HCT116 (cell line): ENCODE data around the gene CCNE1. TPM values are rescaled to one million over a fixed set of nuclear protein-coding genes. Genes with fewer than 3 reads are reported as not detected.

Experiments used
- ATAC-seq: fragments of 200-7000 bp; cut with Tn5 transposase; 2 replicates; pipeline ENCODE4 v1.9.1; 2020; ENCODE audit warnings: mild to moderate bottlenecking, moderate library complexity
- BruUV-seq: library from RNA; stranded (reverse); fragments of 400-500 nt; replicated peaks from 2 replicates; lab custom pipeline; 2021; lab: Mats Ljungman, UMichigan
- CTCF ChIA-PET: fragments of 300-600 bp; sonication (Branson Sonifier 250); formaldehyde crosslinking; loops from one replicate; lab custom pipeline; 2021; ENCODE audit warnings: antibody characterized with exemption; lab: Charles Lee
- POLR2A ChIA-PET: fragments of 300-600, 350-600 bp; sonication (Branson Sonifier 250); formaldehyde crosslinking; loops from one replicate; lab custom pipeline; 2021; ENCODE audit warnings: antibody characterized with exemption; lab: Charles Lee
- RAD21 ChIA-PET, 2 experiments: fragments of 300-600 bp; sonication (Branson Sonifier 250); formaldehyde crosslinking; loops; one replicate each; lab custom pipeline; 2023; ENCODE audit warnings: low total read pairs in 2 of 2; ENCODE audit not compliant: uncharacterized antibody in 2 of 2, unreplicated experiment in 2 of 2, low non-redundant PET in 1 of 2; lab: Charles Lee
- DNase-seq: peaks from one replicate; pipeline ENCODE4 v3.0.0-alpha.2; 2010; ENCODE audit warnings: low read depth, low spot score
- H2AFZ ChIP-seq: fragments of 200-600 bp; shearing (Covaris generic), sonication (generic); 2 replicates; pipeline ENCODE4 v1.6.1; 2017; ENCODE audit warnings: low read depth, mixed run types, mixed read lengths, antibody characterized with exemption, low read length; ENCODE audit not compliant: poor library complexity, severe bottlenecking
- H3K27ac ChIP-seq: 2 replicates; pipeline ENCODE4 v1.5.1; 2012; ENCODE audit warnings: low read depth, low read length
- H3K27me3 ChIP-seq: fragments of 200-600 bp; sonication (generic); 2 replicates; pipeline ENCODE4 v1.6.1; 2016; ENCODE audit warnings: mixed run types, low read length, mixed read lengths; ENCODE audit not compliant: insufficient read depth
- H3K36me3 ChIP-seq, 2 experiments: fragments of 200-500 bp in 1 of 2; fragments of 200-600 bp in 1 of 2; sonication (Bioruptor generic) in 1 of 2; sonication (generic) in 1 of 2; 2 replicates each; pipeline versions ENCODE4 v1.5.1 to v1.6.1; 2014 to 2016; ENCODE audit warnings: low read length in 2 of 2, inconsistent platforms in 1 of 2, mixed read lengths in 1 of 2, mixed run types in 1 of 2; ENCODE audit not compliant: insufficient read depth in 2 of 2, control insufficient read depth in 1 of 2
- H3K4me1 ChIP-seq, 2 experiments: fragments of 200-600 bp in 1 of 2; sonication (generic) in 1 of 2; 2 replicates each; pipeline versions ENCODE4 v1.5.1 to v1.6.1; 2012 to 2017; ENCODE audit warnings: low read length in 2 of 2, inconsistent platforms in 1 of 2, mild to moderate bottlenecking in 1 of 2, mixed read lengths in 1 of 2, mixed run types in 1 of 2, moderate library complexity in 1 of 2; ENCODE audit not compliant: insufficient read depth in 2 of 2, control insufficient read depth in 1 of 2
- H3K4me2 ChIP-seq: fragments of 200-600 bp; sonication (generic); 2 replicates; pipeline ENCODE4 v1.6.1; 2017; ENCODE audit warnings: mixed run types, low read length, mixed read lengths
- H3K4me3 ChIP-seq, 2 experiments: fragments of 200-600 bp in 1 of 2; sonication (generic) in 1 of 2; replicated peaks in 1 of 2; 2 replicates each; pipeline ENCODE4 v1.5.1; 2011 to 2016; ENCODE audit warnings: low read length in 2 of 2, control low read depth in 1 of 2, low read depth in 1 of 2, mild to moderate bottlenecking in 1 of 2, mixed read lengths in 1 of 2, mixed run types in 1 of 2
- H3K79me2 ChIP-seq: fragments of 200-600 bp; sonication (generic); 2 replicates; pipeline ENCODE4 v1.6.1; 2017; ENCODE audit warnings: mild to moderate bottlenecking, mixed run types, low read length, moderate library complexity, mixed read lengths; ENCODE audit not compliant: insufficient read depth
- H3K9ac ChIP-seq: fragments of 200-600 bp; sonication (generic); 2 replicates; pipeline ENCODE4 v1.6.1; 2016; ENCODE audit warnings: low read length, mixed read lengths
- H3K9me2 ChIP-seq: fragments of 200-600 bp; sonication (generic), shearing (Covaris generic); 2 replicates; pipeline ENCODE4 v1.6.1; 2017; ENCODE audit warnings: mixed run types, mild to moderate bottlenecking, moderate library complexity; ENCODE audit not compliant: insufficient read depth
- H3K9me3 ChIP-seq, 2 experiments: fragments of 200-500 bp in 1 of 2; fragments of 200-600 bp in 1 of 2; sonication (Bioruptor generic) in 1 of 2; sonication (generic) in 1 of 2; 2 replicates each; pipeline ENCODE4 v1.6.1; 2014 to 2017; ENCODE audit warnings: low read length in 2 of 2, mixed read lengths in 2 of 2, inconsistent platforms in 1 of 2, low read depth in 1 of 2, mild to moderate bottlenecking in 1 of 2, mixed run types in 1 of 2, moderate library complexity in 1 of 2; ENCODE audit not compliant: control insufficient read depth in 1 of 2, insufficient read depth in 1 of 2
- H4K20me1 ChIP-seq: fragments of 200-600 bp; sonication (generic), shearing (Covaris generic); 2 replicates; pipeline ENCODE4 v1.6.1; 2017; ENCODE audit warnings: mixed run types, mild to moderate bottlenecking, moderate library complexity; ENCODE audit not compliant: insufficient read depth
- CBX3 ChIP-seq: IDR thresholded peaks from 2 replicates; pipeline ENCODE4 v1.6.1; 2012; ENCODE audit warnings: low read depth
- CTCF ChIP-seq, 3 experiments: fragments of 200-600 bp in 1 of 3; sonication (generic) in 1 of 3; IDR thresholded peaks in 2 of 3; conservative IDR thresholded peaks in 1 of 3; 2 replicates each; pipeline ENCODE4 v1.5.1; 2012 to 2017; ENCODE audit warnings: low read depth in 2 of 3, low read length in 2 of 3, antibody characterized with exemption in 1 of 3, borderline replicate concordance in 1 of 3, control low read depth in 1 of 3, mild to moderate bottlenecking in 1 of 3, mixed read lengths in 1 of 3, mixed run types in 1 of 3, moderate library complexity in 1 of 3; ENCODE audit not compliant: insufficient read depth in 1 of 3
- EGR1 ChIP-seq: IDR thresholded peaks from 2 replicates; pipeline ENCODE4 v1.6.1; 2012; ENCODE audit warnings: low read depth
- EZH2 ChIP-seq: fragments of 200-600 bp; sonication (generic); IDR thresholded peaks from 2 replicates; pipeline ENCODE4 v1.6.1; 2017; ENCODE audit warnings: antibody characterized with exemption, mixed run types
- EZH2phosphoT487 ChIP-seq: fragments of 200-600 bp; IDR thresholded peaks from 2 replicates; pipeline ENCODE4 v1.6.1; 2018; ENCODE audit warnings: antibody characterized with exemption, borderline replicate concordance
- FOSL1 ChIP-seq: IDR thresholded peaks from 2 replicates; pipeline ENCODE4 v1.6.1; 2012; ENCODE audit warnings: low read depth
- MAX ChIP-seq: IDR thresholded peaks from 2 replicates; pipeline ENCODE4 v1.6.1; 2012
- POLR2AphosphoS5 ChIP-seq: IDR thresholded peaks from 2 replicates; pipeline ENCODE4 v1.6.1; 2011; ENCODE audit warnings: mild to moderate bottlenecking, low read depth, low read length, moderate library complexity
- RAD21 ChIP-seq: IDR thresholded peaks from 2 replicates; pipeline ENCODE4 v1.6.1; 2012; ENCODE audit warnings: low read depth, mild to moderate bottlenecking
- REST ChIP-seq: IDR thresholded peaks from 2 replicates; pipeline ENCODE4 v1.6.1; 2012; ENCODE audit warnings: low read depth
- YY1 ChIP-seq: IDR thresholded peaks from 2 replicates; pipeline ENCODE4 v1.6.1; 2011; ENCODE audit warnings: low read length, low read depth, moderate library complexity, mild to moderate bottlenecking; ENCODE audit not compliant: insufficient replicate concordance; ENCODE audit errors: extremely low read depth
- intact Hi-C: fragments of 100-400 bp; cut with micrococcal nuclease; formaldehyde crosslinking; loops from 2 replicates; pipeline ENCODE4 v1.10.0; 2022
- total RNA-seq: library from RNA; stranded (reverse); gene quantifications from one replicate; pipeline ENCODE4 v1.2.1, GENCODE V29; 2021; ENCODE audit not compliant: unreplicated experiment

Gene CCNE1
- total RNA-seq, 1 experiment from 2014 or later: 29.3 TPM

GRCh38 chr19:29763196-29763595 is 48.6 kb upstream of the CCNE1 start:
- CTCF ChIA-PET: no interaction called here
- ATAC-seq (no peak), DNase-seq (no peak)
- Histone ChIP-seq H3K9ac (no peak overlapping the region), H3K27me3 (no peaks in the 10 kb centered on the region), H3K79me2 (no peaks in the 10 kb centered on the region), H3K27ac (no peak overlapping the region), H3K9me3 (no peaks in the 10 kb centered on the region), H3K4me3 (no peak overlapping the region), H3K4me2 (no peak overlapping the region), H3K36me3 (no peaks in the 10 kb centered on the region), H4K20me1 (no peaks in the 10 kb centered on the region), H3K9me2 (no peaks in the 10 kb centered on the region), H3K4me1 (peaks cover 0 to 10% of the 10 kb centered on the region in 2 experiments; a peak in 2 of 4 replicates), H2AFZ (no peak overlapping the region)
- intact Hi-C loops: loop anchor here (5.0 kb wide), 1 partner anchor 109 kb away; no protein-coding TSS in a partner anchor
- POLR2A ChIA-PET: no interaction called here
- no TSS peak for BruUV-seq
- RAD21 ChIA-PET: no interaction called here
- TF ChIP-seq EGR1: no peak
- TF ChIP-seq REST: no peak
- no peak for TF ChIP-seq EZH2
- no peak for TF ChIP-seq CBX3
- no peak for TF ChIP-seq CTCF (IDR thresholded peaks at IDR 0.05 in 2 of 3, conservative IDR thresholded peaks at IDR 0.05 in 1 of 3; ENCODE audit: borderline replicate concordance in 1 of 3, insufficient read depth in 1 of 3, low read depth in 2 of 3, low read length in 2 of 3)
- TF ChIP-seq POLR2AphosphoS5: no peak
- TF ChIP-seq RAD21: no peak
- TF ChIP-seq YY1: no peak
- TF ChIP-seq MAX: no peak
- TF ChIP-seq FOSL1: no peak
- no peak for TF ChIP-seq EZH2phosphoT487
